Measurements from ENCODE around the gene NXPH3. TPM values are rescaled to one million over a fixed set of nuclear protein-coding genes. Genes with fewer than 3 reads are reported as not detected.

NXPH3 gene
- total and polyA plus RNA-seq, 2 donors (not counting 3 experiments of a cell fraction or from before 2014, with no cell fraction given), result 1.7 to 2.0 TPM

DNA sequence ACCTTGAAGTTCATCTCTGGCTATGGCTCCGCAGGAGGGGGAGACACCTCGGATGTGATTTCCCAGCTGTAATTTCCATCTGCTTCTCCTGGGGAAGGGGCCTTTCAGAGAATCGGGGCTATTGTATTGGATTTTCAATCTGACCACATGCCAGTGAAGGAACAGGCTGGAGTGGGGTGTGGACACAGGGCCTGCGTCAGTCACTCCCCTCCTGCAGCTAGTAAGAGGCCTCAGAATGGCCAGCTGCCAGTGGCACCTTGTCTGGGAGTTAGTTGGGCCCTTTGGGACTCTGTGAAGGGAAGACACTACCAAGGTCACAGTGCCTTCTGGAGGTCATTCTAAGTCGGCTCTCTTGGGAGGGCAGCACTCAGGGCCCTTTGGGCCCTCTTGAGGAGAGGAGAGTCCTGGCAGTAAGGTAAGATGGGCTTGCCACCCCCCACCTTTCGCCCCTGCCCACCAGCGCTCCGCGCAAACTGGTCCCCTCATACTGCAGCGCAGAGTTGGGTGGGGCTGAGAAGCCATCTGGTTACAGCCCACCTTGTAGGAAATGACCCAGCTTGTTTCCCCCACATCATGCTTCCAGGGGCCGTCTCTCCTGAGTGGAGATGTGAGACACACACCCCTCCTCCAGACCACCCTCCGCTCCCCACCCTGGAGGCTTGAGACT, 5.4 kb downstream of the NXPH3 start:
- Histone ChIP-seq H3K27me3 (ENCODE audit: control insufficient read depth in 2 of 2, insufficient read depth in 2 of 2, low read length in 2 of 2) (no peaks in the 10 kb centered on the region), H3K9me1 (replicated peaks; ENCODE audit: control insufficient read depth, extremely low read depth, insufficient read depth, low read length) (no peaks in the 10 kb centered on the region), H4K20me1 (replicated peaks; ENCODE audit: control insufficient read depth, extremely low read depth, insufficient read depth, low read length) (no peaks in the 10 kb centered on the region), H3K4me1 (ENCODE audit: control insufficient read depth, extremely low read depth, insufficient read depth, low read length) (peaks cover 13% of the 10 kb centered on the region), H3K36me3 (ENCODE audit: control insufficient read depth in 2 of 2, extremely low read depth in 1 of 2, insufficient read depth in 2 of 2, low read length in 2 of 2) (no peaks in the 10 kb centered on the region), H3K27ac (ENCODE audit: insufficient read depth, low read depth, low read length) (no peak overlapping the region), H3K4me3 (replicated peaks in 1 of 3; ENCODE audit: insufficient read depth in 1 of 3, low read depth in 1 of 3, low read length in 3 of 3) (no peak overlapping the region), H3K9me3 (replicated peaks; ENCODE audit: control insufficient read depth, insufficient read depth, low read length) (no peaks in the 10 kb centered on the region), H3K9ac (replicated peaks; ENCODE audit: extremely low read depth, insufficient read depth, low read length) (no peak overlapping the region), H2AFZ (ENCODE audit: low read depth, low read length) (no peak overlapping the region), H3K79me2 (ENCODE audit: control insufficient read depth, insufficient read depth, low read length) (no peaks in the 10 kb centered on the region), H3K4me2 (ENCODE audit: insufficient read depth, low read length) (no peak overlapping the region)
- TF ChIP-seq MYC (IDR thresholded peaks at IDR 0.05; ENCODE audit: low read depth, low read length), result no peak
- FAIRE-seq (no peak), DNase-seq (ENCODE audit: low read depth, low spot score) (no peak)
- CTCF ChIA-PET, result interaction anchor here (1.3 kb wide), 1 partner anchor 11 kb away, joined by 4 read pairs; no protein-coding TSS in a partner anchor
- intact Hi-C loops (cut with micrococcal nuclease) (no loop called here), dilution Hi-C loops (cut with MboI; ENCODE audit: extremely low pct_ligation_motif_present, low sequenced_read_pairs) (no loop called here)
- POLR2A ChIA-PET, result no interaction called here
- BruUV-seq (replicated peaks), result no TSS peak

- ChIA-PET CTCF (interaction anchor here (1.0 to 2.8 kb wide), 2 partner anchors 46 to 114 kb away, joined by 3 to 10 read pairs; no protein-coding TSS in a partner anchor), POLR2A (no interaction called here)
- H3K4me3 ChIP-seq (replicated peaks in 1 of 3; ENCODE audit: insufficient read depth in 1 of 3, low read depth in 1 of 3, low read length in 3 of 3), result no peak overlapping the region
- no peak overlapping the region for H3K4me2 ChIP-seq (ENCODE audit: insufficient read depth, low read length)
- no peaks in the 10 kb centered on the region for H4K20me1 ChIP-seq (replicated peaks; ENCODE audit: control insufficient read depth, extremely low read depth, insufficient read depth, low read length)
- no peaks in the 10 kb centered on the region for H3K36me3 ChIP-seq (ENCODE audit: control insufficient read depth in 2 of 2, extremely low read depth in 1 of 2, insufficient read depth in 2 of 2, low read length in 2 of 2)
- no peak overlapping the region for H2AFZ ChIP-seq (ENCODE audit: low read depth, low read length)
- H3K27ac ChIP-seq (ENCODE audit: insufficient read depth, low read depth, low read length), result no peak overlapping the region
- no peaks in the 10 kb centered on the region for H3K27me3 ChIP-seq (ENCODE audit: control insufficient read depth in 2 of 2, insufficient read depth in 2 of 2, low read length in 2 of 2)
- H3K79me2 ChIP-seq (ENCODE audit: control insufficient read depth, insufficient read depth, low read length), result no peaks in the 10 kb centered on the region
- H3K9ac ChIP-seq (replicated peaks; ENCODE audit: extremely low read depth, insufficient read depth, low read length), result no peak overlapping the region
- TF ChIP-seq GATA2 (IDR thresholded peaks at IDR 0.05; ENCODE audit: insufficient read depth, insufficient read length, low read depth, low read length), result no peak
- TF ChIP-seq POLR2AphosphoS5 (IDR thresholded peaks at IDR 0.05; ENCODE audit: insufficient read depth, low read depth, low read length), result no peak
- TF ChIP-seq EZH2 (IDR thresholded peaks at IDR 0.05; ENCODE audit: borderline replicate concordance, low read depth, low read length, severe bottlenecking), result no peak
- no peak for TF ChIP-seq POLR2A (IDR thresholded peaks at IDR 0.05; ENCODE audit: low read depth, low read length)
- no peak for TF ChIP-seq FOS (IDR thresholded peaks at IDR 0.05; ENCODE audit: borderline replicate concordance, insufficient read depth, low read length)
- TF ChIP-seq CTCF (IDR thresholded peaks at IDR 0.05; ENCODE audit: extremely low read depth in 1 of 2, insufficient read depth in 1 of 2, low read depth in 1 of 2, low read length in 2 of 2), result no peak
- TF ChIP-seq JUN (IDR thresholded peaks at IDR 0.05; ENCODE audit: borderline replicate concordance, insufficient read depth, insufficient read length, low read depth), result no peak
- TF ChIP-seq MYC (IDR thresholded peaks at IDR 0.05; ENCODE audit: low read depth, low read length), result no peak
- TF ChIP-seq MAX (IDR thresholded peaks at IDR 0.05; ENCODE audit: insufficient read depth, insufficient read length), result no peak
- H3K9me1 ChIP-seq (replicated peaks; ENCODE audit: control insufficient read depth, extremely low read depth, insufficient read depth, low read length), result no peaks in the 10 kb centered on the region
- dilution Hi-C loops (cut with MboI; ENCODE audit: extremely low pct_ligation_motif_present, low sequenced_read_pairs), result no loop called here
- no peaks in the 10 kb centered on the region for H3K9me3 ChIP-seq (replicated peaks; ENCODE audit: control insufficient read depth, insufficient read depth, low read length)
- peaks cover 11% of the 10 kb centered on the region for H3K4me1 ChIP-seq (ENCODE audit: control insufficient read depth, extremely low read depth, insufficient read depth, low read length)
- DNase-seq (ENCODE audit: low read depth, low spot score) (no peak), FAIRE-seq (no peak)
- BruUV-seq (replicated peaks), result no TSS peak
- intact Hi-C loops (cut with micrococcal nuclease), result no loop called here
Observed at GRCh38 chr17:49581648-49581998, 6.0 kb downstream of the NXPH3 start.

Measured in endothelial cell of umbilical vein (primary cell).